ENCODE data around the gene CHST6. TPM values are rescaled to one million over a fixed set of nuclear protein-coding genes. Genes with fewer than 3 reads are reported as not detected.

The CHST6 gene
- total and polyA plus RNA-seq, 2 of the 8 experiments (the other 6 are each of a cell fraction or from before 2014, with no cell fraction given): 18.2 to 25.4 TPM

DNA sequence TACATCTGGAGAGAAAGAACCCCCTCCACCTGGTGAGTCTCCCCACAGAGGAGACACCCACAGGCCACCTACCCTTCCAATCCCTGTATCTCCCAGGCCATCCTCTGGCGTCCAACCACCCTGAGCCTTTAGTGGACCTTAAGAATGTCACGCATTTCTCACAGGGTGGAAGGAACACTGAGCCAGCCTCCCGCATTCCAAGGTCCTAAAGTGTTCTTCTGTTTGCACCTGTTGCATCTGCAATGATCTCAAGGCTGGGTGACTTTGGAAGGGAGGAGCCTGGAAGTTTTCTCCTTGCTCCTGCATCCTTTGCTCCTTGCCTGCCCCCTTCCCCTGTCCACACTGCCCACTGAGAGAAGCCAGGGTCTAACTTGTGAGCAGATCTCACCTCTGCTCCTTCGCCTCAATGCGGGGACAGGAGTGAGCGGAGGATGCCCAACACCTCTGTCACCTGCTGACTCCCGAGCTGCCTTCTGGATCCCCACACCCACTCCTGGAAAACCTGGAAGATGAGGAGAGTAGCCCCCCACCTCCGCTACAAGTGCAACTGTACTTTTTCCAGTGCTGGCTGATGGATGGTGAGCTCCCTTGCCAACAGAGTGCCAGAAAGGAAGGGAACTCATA, 37.0 kb upstream of the CHST6 start:
- Histone ChIP-seq H3K18ac (ENCODE audit: extremely low read depth, low read length) (no peak overlapping the region), H3K9me3 (ENCODE audit: insufficient read depth in 2 of 2, low read depth in 1 of 2, low read length in 1 of 2) (no peaks in the 10 kb centered on the region), H3K23me2 (ENCODE audit: low read depth, low read length) (no peaks in the 10 kb centered on the region), H3K14ac (ENCODE audit: insufficient read length) (no peak overlapping the region), H3K27ac (ENCODE audit: low read depth, low read length) (no peak overlapping the region), H3K79me1 (ENCODE audit: low read depth, low read length) (no peaks in the 10 kb centered on the region), H4K8ac (ENCODE audit: extremely low read depth, insufficient read depth, low read length) (no peak overlapping the region), H3K4ac (replicated peaks; ENCODE audit: insufficient read length, low read depth, low read length) (no peak overlapping the region), H3K27me3 (replicated peaks in 1 of 4; ENCODE audit: control insufficient read depth in 3 of 4, extremely low read depth in 1 of 4, insufficient read depth in 3 of 4, low read length in 3 of 4) (no peaks in the 10 kb centered on the region), H3K4me1 (replicated peaks in 1 of 4; ENCODE audit: control insufficient read depth in 3 of 4, insufficient read depth in 4 of 4, low read length in 3 of 4) (peaks cover 0 to 6% (median 0%) of the 10 kb centered on the region in 4 experiments; a peak in 1 of 7 replicates), H2BK15ac (ENCODE audit: low read length) (no peak overlapping the region), H2AFZ (ENCODE audit: low read length) (no peak overlapping the region), H3K79me2 (ENCODE audit: control insufficient read depth in 1 of 2, insufficient read depth in 2 of 2, low read length in 2 of 2) (no peaks in the 10 kb centered on the region), H3K36me3 (ENCODE audit: control insufficient read depth in 2 of 4, insufficient read depth in 4 of 4, low read length in 3 of 4) (no peaks in the 10 kb centered on the region), H2BK12ac (ENCODE audit: low read depth, low read length) (no peak overlapping the region), H2BK20ac (ENCODE audit: low read length) (no peak overlapping the region), H2BK5ac (ENCODE audit: low read depth, low read length) (no peak overlapping the region), H3K4me3 (ENCODE audit: extremely low read depth in 1 of 4, insufficient read depth in 2 of 4, low read depth in 3 of 4, low read length in 4 of 4) (no peak overlapping the region), H4K20me1 (replicated peaks in 1 of 2; ENCODE audit: control insufficient read depth in 1 of 2, insufficient read depth in 2 of 2, low read length in 2 of 2) (no peaks in the 10 kb centered on the region), H4K91ac (replicated peaks; ENCODE audit: insufficient read length, low read length) (no peak overlapping the region), H3K9ac (replicated peaks in 1 of 4; ENCODE audit: extremely low read depth in 1 of 4, low read depth in 3 of 4, low read length in 3 of 4) (no peak overlapping the region), H3K4me2 (ENCODE audit: insufficient read depth in 1 of 2, low read depth in 2 of 2, low read length in 2 of 2) (no peak overlapping the region), H2BK120ac (replicated peaks; ENCODE audit: low read depth, low read length) (no peak overlapping the region), H3K23ac (ENCODE audit: insufficient read length) (no peak overlapping the region), H4K5ac (ENCODE audit: insufficient read length, low read depth, low read length) (no peak overlapping the region), H3K56ac (replicated peaks; ENCODE audit: insufficient read length, low read depth, low read length) (no peak overlapping the region), H2AK5ac (ENCODE audit: low read depth, low read length) (no peak overlapping the region)
- no peak for DNase-seq (ENCODE audit: low read depth in 1 of 2, low spot score in 2 of 2)
- FAIRE-seq: no peak
- TF ChIP-seq TAF7 (optimal IDR thresholded peaks at IDR 0.05; ENCODE audit: borderline replicate concordance, low read depth, low read length): no peak
- POLR2A ChIA-PET (ENCODE audit: partially characterized antibody): interaction anchor here (0.7 to 2.4 kb wide), 4 partner anchors 11 to 279 kb away, joined by 3 to 8 read pairs (median 3); no protein-coding TSS in a partner anchor
- CTCF ChIA-PET (ENCODE audit: partially characterized antibody): interaction anchor here (0.7 to 9.3 kb wide), 11 partner anchors 8 to 333 kb away, joined by 3 to 203 read pairs (median 4); partner anchors contain the start of genes TMEM170A and TMEM231
- 84% methylated on average over 8 of the region's 8 CpGs; no CpG with 5 or more reads in 1 of the 2 experiments for WGBS, 2 experiments (ENCODE audit: extremely low coverage in 1 of 2, insufficient coverage in 1 of 2, insufficient read length in 1 of 2, insufficient replicate concordance in 2 of 2, low coverage in 1 of 2, low lambda C conversion rate in 2 of 2, missing lambda C conversion rate in 1 of 2)
